Natural killer cell (primary cell): ENCODE results near the gene PRXL2B. TPM values are rescaled to one million over a fixed set of nuclear protein-coding genes. Genes with fewer than 3 reads are reported as not detected.
"Not testable (repeated sequence)": the region's sequence is repeated elsewhere in the genome, so short reads cannot be mapped to it uniquely, and the experiment has no call there.

Experiments used
- ATAC-seq, 3 donors: fragments of 150-1000 bp in 2 of 3; fragments of 200-7000 bp in 1 of 3; cut with Tn5 transposase; 1 replicate in 1 of 3; 2 replicates in 2 of 3; pipeline ENCODE4 v1.10.0; 2021; ENCODE audit warnings: mild to moderate bottlenecking in 2 of 3, moderate library complexity in 2 of 3
- DNase-seq, 2 donors: peaks; one replicate each; pipeline versions ENCODE4 v3.0.0 to v3.0.0-alpha.2; 2013 to 2021; ENCODE audit warnings: mixed read lengths in 1 of 2
- H3K27ac ChIP-seq: one replicate; pipeline ENCODE4 v1.5.1; 2013; ENCODE audit warnings: mild to moderate bottlenecking, low read length
- H3K27me3 ChIP-seq: one replicate; pipeline ENCODE4 v1.6.1; 2013; ENCODE audit warnings: low read length; ENCODE audit not compliant: control insufficient read depth, insufficient read depth
- H3K36me3 ChIP-seq: one replicate; pipeline ENCODE4 v1.6.1; 2013; ENCODE audit warnings: low read length; ENCODE audit not compliant: control insufficient read depth, insufficient read depth
- H3K4me1 ChIP-seq: one replicate; pipeline ENCODE4 v1.6.1; 2013; ENCODE audit warnings: low read length; ENCODE audit not compliant: control insufficient read depth, insufficient read depth
- H3K4me3 ChIP-seq: one replicate; pipeline ENCODE4 v1.5.1; 2013; ENCODE audit warnings: low read length
- H3K9me3 ChIP-seq: one replicate; pipeline ENCODE4 v1.6.1; 2013; ENCODE audit warnings: low read length; ENCODE audit not compliant: control insufficient read depth, insufficient read depth
- H3K27ac Mint-ChIP-seq, 2 donors: one replicate each; pipeline ENCODE4 v1.8.0; 2022; ENCODE audit warnings: mild to moderate bottlenecking in 2 of 2, mixed read lengths in 2 of 2, moderate library complexity in 1 of 2
- H3K27me3 Mint-ChIP-seq, 2 donors: one replicate each; pipeline ENCODE4 v1.8.0; 2022; ENCODE audit warnings: low read depth in 2 of 2, mixed read lengths in 2 of 2
- H3K36me3 Mint-ChIP-seq: one replicate; pipeline ENCODE4 v1.8.0; 2022; ENCODE audit warnings: mixed read lengths
- H3K4me1 Mint-ChIP-seq, 2 donors: one replicate each; pipeline ENCODE4 v1.8.0; 2022; ENCODE audit warnings: mixed read lengths in 2 of 2
- H3K4me3 Mint-ChIP-seq: one replicate; pipeline ENCODE4 v1.8.0; 2022; ENCODE audit warnings: mild to moderate bottlenecking, moderate library complexity, mixed read lengths
- H3K9me3 Mint-ChIP-seq, 2 donors: one replicate each; pipeline ENCODE4 v1.8.0; 2022; ENCODE audit warnings: mixed read lengths in 2 of 2
- CTCF ChIP-seq: fragments of 200-600 bp; IDR thresholded peaks from one replicate; pipeline ENCODE4 v1.8.0; 2022; ENCODE audit warnings: antibody characterized with exemption
- WGBS: methylation state at CpG from one replicate; pipeline ENCODE4 v1.1.7; 2013; ENCODE audit warnings: missing lambda C conversion rate; ENCODE audit not compliant: insufficient coverage; 5-methylcytosine and 5-hydroxymethylcytosine counted together
- intact Hi-C: fragments of 100-400 bp; cut with micrococcal nuclease; formaldehyde crosslinking; loops from one replicate; pipeline ENCODE4 v1.14.2; 2022
- total RNA-seq, 4 donors: library from RNA; stranded (reverse); fragments of 120-200 nt in 1 of 4; gene quantifications; one replicate each; pipeline versions ENCODE4 v1.2.3 to v1.2.4, GENCODE V29; 2013 to 2022

The PRXL2B gene
- total RNA-seq, 3 donors from 2014 or later (not counting 1 experiment from before 2014, with no cell fraction given) = 11.3 to 15.1 (median 11.6) TPM

DNA sequence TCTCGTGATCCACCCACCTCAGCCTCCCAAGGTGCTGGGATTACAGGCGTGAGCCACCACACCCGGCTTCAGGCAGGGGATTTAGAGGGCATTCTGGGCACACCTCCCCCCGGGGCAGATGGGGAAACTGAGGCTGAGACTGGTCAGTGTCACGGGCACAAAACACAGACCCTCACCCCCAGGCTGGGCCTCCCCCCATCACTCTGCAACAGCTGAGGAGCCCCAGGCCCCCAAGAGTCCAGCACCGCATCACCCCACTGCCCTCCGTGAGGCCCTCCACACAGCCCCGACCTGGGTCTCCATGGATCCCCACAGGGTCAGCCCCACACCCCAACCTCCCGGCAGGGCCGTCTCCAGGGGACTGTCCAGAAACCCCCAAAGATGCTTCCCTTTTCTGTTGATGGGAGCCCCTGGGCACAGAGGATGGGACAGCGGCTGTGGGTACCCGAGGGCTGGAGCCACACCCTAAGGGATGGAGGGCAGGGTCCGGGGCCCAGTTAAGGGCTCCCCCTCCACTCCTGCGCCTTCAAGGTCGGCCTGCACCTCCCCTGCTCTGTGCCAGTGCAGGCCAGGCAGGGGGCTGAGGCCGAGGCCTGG is 19.4 kb upstream of the PRXL2B start:
- Histone ChIP-seq H3K9me3 (no peaks in the 10 kb centered on the region), H3K27ac (no peak overlapping the region), H3K4me1 (no peaks in the 10 kb centered on the region), H3K36me3 (peaks cover 15% of the 10 kb centered on the region), H3K27me3 (no peaks in the 10 kb centered on the region), H3K4me3 (no peak overlapping the region)
- no peaks in the 10 kb centered on the region for H3K27me3 Mint-ChIP-seq
- H3K4me3 Mint-ChIP-seq = no peak overlapping the region
- no peak for TF ChIP-seq CTCF
- no peaks in the 10 kb centered on the region for H3K9me3 Mint-ChIP-seq
- ATAC-seq (no peak), DNase-seq (no peak)
- intact Hi-C loops = no loop called here
- peaks cover 0 to 8% of the 10 kb centered on the region in 2 donors for H3K4me1 Mint-ChIP-seq
- no peak overlapping the region for H3K27ac Mint-ChIP-seq
- WGBS = 94% methylated on average over 15 of the region's 16 CpGs
- no peaks in the 10 kb centered on the region for H3K36me3 Mint-ChIP-seq

GRCh38 chr1:2568187-2568816 is 18.3 kb upstream of the PRXL2B start:
- not testable (repeated sequence) for H3K27ac Mint-ChIP-seq, H3K27me3 Mint-ChIP-seq, H3K4me3 Mint-ChIP-seq

DNA sequence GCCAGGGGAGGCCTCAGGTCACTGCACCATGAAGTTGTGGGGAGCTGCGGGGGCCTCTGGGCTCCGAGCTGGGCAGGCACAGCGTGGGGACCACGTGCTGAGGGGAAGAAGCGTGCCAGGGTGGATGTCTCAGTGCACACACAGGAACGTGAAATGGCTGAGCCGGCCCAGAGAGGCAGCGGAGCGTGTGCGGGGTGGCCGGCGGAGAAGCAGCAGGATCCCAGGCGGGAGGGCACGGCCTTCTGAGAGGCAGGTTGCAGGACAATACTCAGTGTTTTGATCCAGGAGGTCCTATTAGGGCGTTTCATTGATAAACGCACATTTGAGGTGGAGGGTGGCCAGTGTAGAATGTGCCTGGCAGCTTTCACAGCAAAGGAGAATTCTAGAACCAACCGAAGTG is 17.5 kb upstream of the PRXL2B start:
- Mint-ChIP-seq H3K27ac (no peak overlapping the region), H3K36me3 (no peaks in the 10 kb centered on the region), H3K27me3 (no peaks in the 10 kb centered on the region), H3K9me3 (no peaks in the 10 kb centered on the region), H3K4me3 (no peak overlapping the region), H3K4me1 (peaks cover 0 to 8% of the 10 kb centered on the region in 2 donors)
- Histone ChIP-seq H3K36me3 (no peaks in the 10 kb centered on the region), H3K27me3 (no peaks in the 10 kb centered on the region), H3K4me1 (no peaks in the 10 kb centered on the region), H3K9me3 (peaks cover 3% of the 10 kb centered on the region), H3K4me3 (no peak overlapping the region), H3K27ac (no peak overlapping the region)
- ATAC-seq (no peak), DNase-seq (no peak)
- no peak for TF ChIP-seq CTCF
- intact Hi-C loops = no loop called here
- WGBS = 95% methylated on average over 16 of the region's 17 CpGs

More at GRCh38 chr1:2568187-2568816, 18.3 kb upstream of the PRXL2B start:
- H3K4me1 Mint-ChIP-seq, DNase-seq, H3K4me3 ChIP-seq, H3K36me3 Mint-ChIP-seq, H3K27ac ChIP-seq, H3K9me3 Mint-ChIP-seq, H3K9me3 ChIP-seq, H3K36me3 ChIP-seq, intact Hi-C loops, H3K27me3 ChIP-seq, ATAC-seq, H3K4me1 ChIP-seq: not testable (repeated sequence)
- WGBS = 52% methylated on average over 3 of the region's 17 CpGs

DNA sequence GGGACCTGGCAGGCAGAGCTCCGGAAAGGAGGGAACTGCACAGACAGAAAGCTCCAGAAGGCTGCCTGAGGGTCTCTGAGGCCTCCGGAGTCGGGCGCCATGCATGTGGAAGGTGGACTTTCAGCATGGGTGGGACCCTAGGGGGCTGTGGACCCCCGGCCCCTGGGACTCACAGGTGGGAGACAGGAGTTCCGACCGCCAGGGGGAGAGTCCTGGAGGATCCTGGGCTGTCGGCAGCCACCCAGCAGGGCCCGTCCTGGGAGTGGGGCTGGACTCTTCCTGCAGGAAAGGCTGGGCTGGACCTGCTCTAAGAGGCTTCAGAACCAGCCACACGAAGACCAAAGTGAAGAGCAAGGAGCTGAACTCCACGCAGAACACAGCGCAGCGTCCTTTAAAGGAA is 16.9 kb upstream of the PRXL2B start:
- H3K4me1 Mint-ChIP-seq, H3K36me3 Mint-ChIP-seq, ATAC-seq, H3K9me3 ChIP-seq, H3K9me3 Mint-ChIP-seq, intact Hi-C loops, H3K36me3 ChIP-seq, H3K4me3 ChIP-seq, H3K27me3 ChIP-seq, DNase-seq, H3K4me3 Mint-ChIP-seq, H3K27ac ChIP-seq, H3K27me3 Mint-ChIP-seq, H3K27ac Mint-ChIP-seq, H3K4me1 ChIP-seq: not testable (repeated sequence)
- WGBS = 87% methylated on average over 13 of the region's 13 CpGs
